Transverse colon (tissue), 4 donors: ENCODE results near the gene CNTNAP2. TPM values are rescaled to one million over a fixed set of nuclear protein-coding genes. Genes with fewer than 3 reads are reported as not detected.
"Not testable (repeated sequence)": the region's sequence is repeated elsewhere in the genome, so short reads cannot be mapped to it uniquely, and the experiment has no call there.

Source experiments
- DNase-seq: peaks from one replicate; pipeline ENCODE4 v3.0.0-alpha.2; 2019
- H3K27ac ChIP-seq, 4 donors: fragments of 200-600 bp; sonication (generic); 2 replicates each; pipeline ENCODE4 v1.5.1; 2016 to 2018; ENCODE audit warnings: inconsistent platforms in 4 of 4
- H3K27me3 ChIP-seq: fragments of 200-600 bp; sonication (generic); 2 replicates; pipeline ENCODE4 v1.5.1; 2017; ENCODE audit warnings: inconsistent platforms
- H3K36me3 ChIP-seq, 4 donors: fragments of 200-600 bp; sonication (generic); 2 replicates each; pipeline ENCODE4 v1.5.1; 2017 to 2019; ENCODE audit warnings: inconsistent platforms in 4 of 4
- H3K4me1 ChIP-seq, 4 donors: fragments of 200-600 bp; sonication (generic); 2 replicates each; pipeline ENCODE4 v1.5.1; 2017 to 2020; ENCODE audit warnings: inconsistent platforms in 4 of 4
- H3K4me3 ChIP-seq, 4 donors: fragments of 200-600 bp; sonication (generic); 1 replicate in 1 of 4; 2 replicates in 3 of 4; pipeline versions ENCODE4 v1.5.1 to v1.6.1; 2017 to 2019; ENCODE audit warnings: inconsistent platforms in 4 of 4
- H3K9me3 ChIP-seq, 2 donors: fragments of 200-600 bp; sonication (generic); 2 replicates each; pipeline ENCODE4 v1.5.1; 2017 to 2019; ENCODE audit warnings: inconsistent platforms in 2 of 2
- CTCF ChIP-seq, 5 experiments: fragments of 200-600 bp in 3 of 5; fragments of 450-650 bp in 2 of 5; sonication (generic) in 3 of 5; IDR thresholded peaks; 1 replicate in 2 of 5; 2 replicates in 3 of 5; pipeline ENCODE4 v1.5.1; 2016 to 2017; ENCODE audit warnings: antibody characterized with exemption in 5 of 5, inconsistent platforms in 3 of 5, mild to moderate bottlenecking in 2 of 5, moderate library complexity in 1 of 5
- EP300 ChIP-seq: sonication (generic); formaldehyde crosslinking; IDR thresholded peaks from one replicate; pipeline ENCODE4 v1.6.1; 2017; ENCODE audit warnings: antibody characterized with exemption, low read depth
- POLR2A ChIP-seq: fragments of 450-650 bp; IDR thresholded peaks from one replicate; pipeline ENCODE4 v1.6.1; 2016; ENCODE audit warnings: antibody characterized with exemption, mild to moderate bottlenecking, moderate library complexity
- POLR2AphosphoS5 ChIP-seq, 3 donors: sonication (generic); formaldehyde crosslinking; IDR thresholded peaks; one replicate each; pipeline ENCODE4 v1.6.1; 2016; ENCODE audit warnings: antibody characterized with exemption in 3 of 3
- WGBS, 2 donors: methylation state at CpG; one replicate each; pipeline ENCODE4 v1.1.5; 2018; ENCODE audit warnings: low coverage in 1 of 2; 5-methylcytosine and 5-hydroxymethylcytosine counted together
- in situ Hi-C, 4 donors: fragments of 200-750 bp; cut with MboI; loops; one replicate each; pipeline versions ENCODE4 v1.15.0 to v1.15.1; 2017; ENCODE audit warnings: low sequenced_read_pairs in 3 of 4, low pct_ligation_motif_present in 1 of 4, low pct_unique_long_range_greater_than_20kb in 1 of 4
- intact Hi-C: fragments of 100-400 bp; cut with DNase I; formaldehyde crosslinking; loops from one replicate; pipeline ENCODE4 v1.15.1; 2023; ENCODE audit warnings: low total_unique reads
- total RNA-seq, 4 donors: library from RNA; depleted of rRNA; stranded (reverse); fragments of >200 nt; gene quantifications; one replicate each; pipeline ENCODE4 v1.1.0, GENCODE V29; 2016

Gene CNTNAP2
- total RNA-seq, 4 donors from 2014 or later: 0.60 to 2.9 (median 2.4) TPM

GRCh38 chr7:147096629-147097028, 980.0 kb downstream of the CNTNAP2 start:
- no peaks in the 10 kb centered on the region for H3K4me1 ChIP-seq
- DNase-seq: no peak
- no peak overlapping the region for H3K27ac ChIP-seq
- intact Hi-C loops: no loop called here
- in situ Hi-C loops: no loop called here
- H3K9me3 ChIP-seq: no peaks in the 10 kb centered on the region
- 53 to 61% methylated on average over 2 of the region's 2 CpGs for WGBS, 2 donors
- no peak overlapping the region for H3K4me3 ChIP-seq
- TF ChIP-seq EP300: no peak
- H3K36me3 ChIP-seq: no peaks in the 10 kb centered on the region
- no peaks in the 10 kb centered on the region for H3K27me3 ChIP-seq

GRCh38 chr7:147103224-147103623, 986.6 kb downstream of the CNTNAP2 start:
- no peaks in the 10 kb centered on the region for H3K4me1 ChIP-seq
- 42 to 58% methylated on average over 2 of the region's 2 CpGs for WGBS, 2 donors
- no peak overlapping the region for H3K4me3 ChIP-seq
- no peaks in the 10 kb centered on the region for H3K36me3 ChIP-seq
- in situ Hi-C loops (no loop called here), intact Hi-C loops (no loop called here)
- H3K9me3 ChIP-seq: no peaks in the 10 kb centered on the region
- TF ChIP-seq POLR2A (no peak), EP300 (no peak), POLR2AphosphoS5 (IDR thresholded peaks at IDR 0.05) (no peak)
- DNase-seq: no peak
- H3K27ac ChIP-seq: no peak overlapping the region
- no peaks in the 10 kb centered on the region for H3K27me3 ChIP-seq

- no peak overlapping the region for H3K27ac ChIP-seq
- intact Hi-C loops (no loop called here), in situ Hi-C loops (no loop called here)
- no peaks in the 10 kb centered on the region for H3K36me3 ChIP-seq
- H3K9me3 ChIP-seq: peaks cover 0 to 10% of the 10 kb centered on the region in 2 donors
- no peak for DNase-seq
- no peak overlapping the region for H3K4me3 ChIP-seq
- no peaks in the 10 kb centered on the region for H3K27me3 ChIP-seq
- no peaks in the 10 kb centered on the region for H3K4me1 ChIP-seq
- TF ChIP-seq POLR2AphosphoS5 (IDR thresholded peaks at IDR 0.05): no peak
- TF ChIP-seq EP300: no peak
- no peak for TF ChIP-seq CTCF (IDR thresholded peaks at IDR 0.05)
- TF ChIP-seq POLR2A: no peak
- 32 to 40% methylated on average over 2 of the region's 2 CpGs for whole genome bisulfite sequencing, 2 donors
Observed at GRCh38 chr7:147106746-147107145, 990.1 kb downstream of the CNTNAP2 start.

- H3K36me3 ChIP-seq, H3K27me3 ChIP-seq, H3K4me3 ChIP-seq, H3K4me1 ChIP-seq, in situ Hi-C loops, DNase-seq, intact Hi-C loops, H3K27ac ChIP-seq: not testable (repeated sequence)
- 86 to 91% methylated on average over 1 of the region's 1 CpG for WGBS, 2 donors
- peaks cover 4 to 20% of the 10 kb centered on the region in 2 donors for H3K9me3 ChIP-seq
Observed at GRCh38 chr7:147114525-147114924, 997.9 kb downstream of the CNTNAP2 start.

- H3K27me3 ChIP-seq: no peaks in the 10 kb centered on the region
- TF ChIP-seq EP300: no peak
- TF ChIP-seq POLR2AphosphoS5 (IDR thresholded peaks at IDR 0.05): no peak
- TF ChIP-seq POLR2A: no peak
- no peak for TF ChIP-seq CTCF (IDR thresholded peaks at IDR 0.05)
- H3K27ac ChIP-seq: no peak overlapping the region
- intact Hi-C loops (no loop called here), in situ Hi-C loops (no loop called here)
- WGBS, 2 donors: 66 to 71% methylated on average over 2 of the region's 2 CpGs
- H3K9me3 ChIP-seq: no peaks in the 10 kb centered on the region
- H3K36me3 ChIP-seq: no peaks in the 10 kb centered on the region
- H3K4me3 ChIP-seq: no peak overlapping the region
- no peak for DNase-seq
- H3K4me1 ChIP-seq: no peaks in the 10 kb centered on the region
Observed at GRCh38 chr7:147136352-147136751, 1019.8 kb downstream of the CNTNAP2 start.

- H3K36me3 ChIP-seq: no peaks in the 10 kb centered on the region
- H3K9me3 ChIP-seq: no peaks in the 10 kb centered on the region
- in situ Hi-C loops (no loop called here), intact Hi-C loops (no loop called here)
- no peaks in the 10 kb centered on the region for H3K4me1 ChIP-seq
- TF ChIP-seq EP300 (no peak), CTCF (IDR thresholded peaks at IDR 0.05) (no peak), POLR2A (no peak), POLR2AphosphoS5 (IDR thresholded peaks at IDR 0.05) (no peak)
- H3K27ac ChIP-seq: no peak overlapping the region
- 37 to 43% methylated on average over 2 of the region's 2 CpGs for WGBS, 2 donors
- H3K27me3 ChIP-seq: no peaks in the 10 kb centered on the region
- DNase-seq: no peak
- H3K4me3 ChIP-seq: no peak overlapping the region
Observed at GRCh38 chr7:147145194-147145593, 1028.6 kb downstream of the CNTNAP2 start.
